GM18526 (cell line): ENCODE measurements around the gene HSBP1L1.

Experiments used
- POLR2A ChIP-seq: IDR thresholded peaks from 3 replicates; pipeline ENCODE4 v1.6.1; 2011; ENCODE audit not compliant: insufficient read length; ENCODE audit errors: extremely low read depth

Gene HSBP1L1

DNA sequence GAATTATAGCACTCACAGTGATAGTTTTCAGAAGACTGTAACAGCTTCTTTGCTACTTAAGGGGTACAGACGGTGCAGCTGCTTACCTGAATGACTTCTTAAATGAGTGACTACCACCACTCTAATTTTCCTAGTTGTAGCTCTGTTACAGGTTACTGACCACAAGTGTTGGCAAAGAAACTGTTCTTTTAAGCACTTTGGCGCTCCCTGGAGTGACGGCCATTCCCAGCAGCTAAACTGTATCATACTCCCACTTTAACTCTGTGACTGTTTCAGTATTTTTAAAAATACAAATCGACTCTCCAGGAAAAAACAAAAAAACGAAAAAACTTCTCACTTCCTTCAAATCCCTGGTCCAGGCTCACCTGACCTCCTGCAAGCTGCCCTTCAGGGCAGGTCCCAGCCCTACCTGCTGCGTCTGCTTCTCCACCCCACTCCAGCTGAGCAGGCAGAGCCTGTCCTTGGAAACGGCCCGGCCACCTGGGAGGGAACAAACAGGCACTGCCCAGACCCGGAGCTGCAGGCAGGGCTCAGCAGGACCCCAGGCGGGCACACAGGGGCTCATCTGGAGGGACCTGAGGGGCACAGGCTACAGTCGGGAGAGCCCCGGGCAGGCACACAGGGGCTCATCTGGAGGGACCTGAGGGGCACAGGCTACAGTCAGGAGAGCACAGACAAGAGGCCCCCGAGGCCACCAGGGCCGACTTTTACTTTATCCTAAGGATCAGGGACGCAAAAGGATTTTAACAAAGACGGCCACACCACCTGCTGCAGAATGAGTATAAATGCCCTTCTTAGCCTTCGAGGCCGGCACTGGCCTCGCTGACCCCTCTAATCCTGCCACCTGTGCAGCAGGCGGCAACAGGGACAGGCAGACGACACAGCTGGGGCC lies 37.5 kb upstream of the HSBP1L1 start:
- no peak for TF ChIP-seq POLR2A

DNA sequence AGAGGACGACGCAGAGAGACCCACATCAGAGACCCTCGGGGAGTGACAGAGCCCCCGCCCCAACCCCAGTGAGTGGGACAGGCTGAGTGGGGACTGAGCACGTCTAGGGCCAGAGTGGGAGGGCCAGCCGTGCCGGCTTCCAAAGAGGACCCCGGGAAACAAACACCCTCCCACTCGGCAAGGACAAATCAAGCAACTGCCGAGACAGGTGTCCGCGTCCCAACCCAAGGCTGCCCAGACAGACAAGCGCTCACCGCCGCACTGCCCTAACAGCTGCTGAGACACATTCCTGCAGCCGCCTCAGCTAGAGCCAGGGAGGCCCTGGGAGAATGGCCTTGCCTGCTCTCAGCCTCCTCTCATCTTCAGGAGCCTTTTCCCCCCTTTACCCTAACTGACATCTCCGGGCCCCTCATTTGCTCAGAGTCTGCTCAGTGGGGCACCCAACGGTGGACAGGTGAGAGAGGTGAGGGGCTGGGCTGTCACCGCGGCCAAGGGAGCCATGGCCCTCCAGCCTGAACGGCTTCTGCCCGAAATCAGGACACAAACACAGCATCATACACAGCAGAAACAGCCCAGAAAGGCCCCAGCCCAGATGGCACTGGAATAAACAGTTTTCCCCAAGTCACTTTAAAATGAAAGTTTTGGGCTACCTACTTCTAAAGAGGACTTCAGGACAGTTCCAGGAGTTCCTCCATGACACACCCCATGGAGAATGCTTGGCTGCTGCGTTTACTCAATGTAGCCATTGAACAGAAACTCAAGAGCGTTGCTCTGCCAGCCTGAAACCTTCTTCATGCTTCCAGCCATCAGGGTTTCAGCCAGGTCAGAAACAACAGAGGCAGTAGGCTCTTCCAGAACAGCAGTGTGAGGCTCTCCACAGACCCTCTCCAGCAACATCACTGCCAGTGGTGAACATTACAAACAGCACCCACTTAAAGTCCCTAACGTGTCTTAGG lies 36.6 kb upstream of the HSBP1L1 start:
- TF ChIP-seq POLR2A, result no peak

DNA sequence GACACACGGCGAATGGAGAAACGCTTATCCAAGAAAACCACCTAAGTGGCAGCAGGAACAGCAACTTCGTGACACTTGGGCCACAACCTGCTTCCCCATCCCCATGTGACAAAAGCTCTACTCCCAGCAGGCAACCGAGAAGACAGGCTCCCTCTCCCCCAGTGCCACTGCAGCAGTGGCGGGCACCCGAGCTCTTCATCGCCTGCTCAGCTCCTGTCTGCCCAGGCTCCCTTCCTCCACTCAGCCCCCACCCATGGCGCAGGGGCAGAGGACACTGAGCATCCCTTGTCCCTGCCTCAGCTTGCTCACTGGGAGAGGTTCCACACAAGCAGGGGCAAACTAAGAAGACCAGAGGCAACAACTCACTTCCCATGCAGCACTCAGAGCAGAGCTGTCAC lies 35.9 kb upstream of the HSBP1L1 start:
- TF ChIP-seq POLR2A, result no peak

DNA sequence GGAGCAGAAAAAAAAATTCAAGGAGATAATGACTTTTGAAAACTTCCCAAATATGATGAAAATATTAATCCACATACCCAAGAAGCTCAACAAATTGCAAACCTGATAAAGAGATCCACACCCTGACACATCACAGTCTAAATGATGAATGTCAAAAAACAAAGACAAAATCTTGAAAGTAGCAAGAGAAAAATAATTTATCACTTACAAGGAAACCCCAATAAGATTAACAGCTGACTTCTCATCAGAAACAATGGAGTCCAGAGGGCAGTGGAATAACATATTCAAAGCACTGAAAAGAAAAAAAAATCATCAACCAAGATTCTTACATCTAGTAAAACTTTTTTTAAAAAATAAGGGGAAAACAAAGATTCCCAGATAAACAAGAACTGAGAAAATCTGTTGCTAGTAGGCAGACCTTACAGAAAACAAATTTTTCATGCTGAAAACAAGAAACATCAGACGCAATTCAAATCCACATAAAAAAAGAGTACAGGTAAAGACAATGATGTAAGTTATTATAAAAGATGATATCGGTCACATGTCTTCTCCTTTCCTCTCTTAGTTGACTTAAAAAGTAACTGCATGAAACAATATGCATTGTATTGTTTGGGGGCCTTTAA lies 34.3 kb upstream of the HSBP1L1 start:
- TF ChIP-seq POLR2A, result no peak

DNA sequence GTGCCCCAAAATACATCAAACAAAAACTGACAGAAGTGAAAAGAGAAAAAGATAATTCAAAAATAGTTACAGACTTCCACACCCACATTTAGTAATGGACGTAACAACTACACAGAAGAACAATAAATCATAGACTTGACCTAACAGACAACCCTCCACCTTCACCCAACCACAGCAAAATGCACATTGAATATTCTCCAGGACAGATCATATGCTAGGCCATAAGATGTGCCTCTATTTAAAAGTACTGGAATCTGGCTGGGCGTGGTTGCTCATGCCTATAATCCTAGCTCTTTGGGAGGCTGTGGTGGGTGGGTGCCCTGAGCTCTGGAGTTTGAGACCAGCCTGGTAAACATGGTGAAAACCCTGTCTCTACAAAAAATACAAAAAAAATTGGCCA lies 33.0 kb upstream of the HSBP1L1 start:
- TF ChIP-seq POLR2A, result no peak

DNA sequence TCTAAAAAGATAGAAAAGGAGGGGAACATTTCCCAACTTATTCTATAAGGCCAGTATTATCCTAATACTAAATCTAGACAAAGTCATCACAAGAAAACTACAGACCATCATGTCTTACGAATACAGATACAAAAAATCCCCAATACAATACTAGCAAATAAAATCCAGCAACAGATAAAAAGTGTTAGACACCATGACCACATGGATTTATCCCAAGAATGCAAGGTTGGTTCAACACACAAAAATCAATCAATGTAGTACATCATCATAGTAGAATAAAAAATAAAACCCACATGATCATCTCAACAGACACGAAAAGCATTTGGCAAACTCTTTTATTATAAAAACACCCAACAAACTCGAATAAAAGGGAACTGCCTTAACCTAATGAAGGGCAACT lies 31.5 kb upstream of the HSBP1L1 start:
- no peak for TF ChIP-seq POLR2A

DNA sequence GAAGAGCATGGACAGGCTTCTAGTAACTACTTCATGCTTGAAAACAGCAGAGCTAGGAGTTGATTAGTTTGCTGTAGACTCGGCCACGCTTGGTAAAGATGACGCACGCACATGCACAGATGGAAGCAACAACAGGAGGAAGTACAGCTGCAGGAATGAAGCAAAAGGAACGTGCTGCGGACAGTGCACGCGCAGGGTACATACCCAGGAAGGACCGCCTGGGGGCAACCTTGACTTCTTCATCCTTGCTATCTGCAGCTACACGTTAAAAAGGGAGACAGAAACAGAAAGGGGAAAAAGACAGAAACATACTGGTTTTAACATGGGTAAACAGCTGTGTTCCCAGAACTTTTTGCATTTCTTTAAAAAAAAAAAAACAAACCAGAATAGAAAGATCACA lies 30.7 kb upstream of the HSBP1L1 start:
- TF ChIP-seq POLR2A, result no peak

DNA sequence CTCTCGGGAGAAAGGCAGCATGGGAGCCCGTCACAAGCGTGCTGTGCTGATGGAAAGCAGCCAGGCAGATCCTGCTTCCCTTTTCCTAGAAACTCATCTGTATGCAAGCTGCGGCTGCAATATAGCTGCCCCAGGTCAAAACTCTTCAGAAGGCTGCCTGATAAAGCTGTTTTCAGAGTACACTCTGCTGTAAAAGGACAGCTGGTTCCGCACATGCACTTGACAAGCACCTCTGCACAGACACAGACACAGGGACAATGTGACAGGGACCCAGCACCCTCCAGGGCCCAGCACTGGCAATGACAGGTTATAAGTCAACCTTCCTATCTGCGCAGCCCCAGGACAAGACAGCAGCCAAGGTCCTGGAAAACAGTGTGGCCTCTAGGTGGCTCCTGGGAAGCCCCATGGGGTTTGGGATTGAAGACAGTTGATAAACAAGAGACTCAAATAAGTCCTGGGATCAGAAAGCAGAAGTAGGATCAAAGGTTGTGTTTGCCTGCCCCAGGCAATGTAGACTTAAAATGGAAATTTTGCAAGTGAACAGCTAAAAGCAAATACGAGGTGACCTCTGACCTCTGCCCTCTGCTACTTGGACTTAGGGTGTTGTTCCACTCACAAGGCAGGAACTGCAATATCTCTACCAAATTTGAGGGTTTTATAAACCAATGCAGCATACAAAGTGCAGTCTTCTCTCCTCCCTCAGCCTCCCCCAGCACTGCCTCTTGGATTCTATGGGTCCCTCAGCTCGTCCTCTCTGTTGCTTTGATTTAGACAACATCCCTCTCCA lies 29.9 kb upstream of the HSBP1L1 start:
- no peak for TF ChIP-seq POLR2A

DNA sequence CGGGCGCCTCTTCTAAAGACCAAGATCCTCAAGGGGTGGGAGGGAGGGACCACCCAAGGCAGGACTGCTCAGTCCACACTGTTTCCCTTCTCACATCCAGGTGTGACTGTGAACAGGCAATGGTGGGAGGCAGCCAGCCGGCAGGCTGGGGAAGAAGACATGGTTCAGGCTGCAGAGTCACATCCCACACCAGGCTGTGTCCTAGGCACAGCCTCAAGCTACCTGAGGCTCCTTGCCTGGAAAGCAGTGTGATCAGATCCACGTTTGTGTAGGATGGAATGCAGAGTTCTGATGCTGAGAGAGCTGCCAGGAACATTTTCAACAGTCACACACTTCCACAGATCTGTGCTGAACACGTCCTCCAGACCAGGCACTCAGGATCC lies 29.4 kb upstream of the HSBP1L1 start:
- TF ChIP-seq POLR2A, result no peak

DNA sequence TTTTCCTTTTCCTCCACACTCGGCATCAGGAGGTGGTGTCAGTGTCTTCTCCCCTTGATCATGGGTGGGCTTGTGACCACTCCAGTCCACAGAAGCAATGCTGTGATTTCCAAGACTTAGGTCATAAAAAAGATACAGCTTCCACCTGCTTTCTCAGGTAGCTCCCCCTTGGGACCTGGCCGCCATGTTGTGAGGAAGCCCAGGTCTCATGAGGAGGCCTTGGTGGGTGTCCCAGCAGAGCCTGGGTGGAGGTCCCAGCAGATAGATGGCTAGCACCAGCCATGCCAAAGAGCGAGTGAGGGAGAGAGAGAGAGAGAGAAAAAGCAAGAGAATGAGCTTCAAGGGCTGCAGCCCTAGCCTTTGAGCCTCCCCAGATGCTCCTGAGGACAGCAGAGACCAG lies 28.9 kb upstream of the HSBP1L1 start:
- no peak for TF ChIP-seq POLR2A

DNA sequence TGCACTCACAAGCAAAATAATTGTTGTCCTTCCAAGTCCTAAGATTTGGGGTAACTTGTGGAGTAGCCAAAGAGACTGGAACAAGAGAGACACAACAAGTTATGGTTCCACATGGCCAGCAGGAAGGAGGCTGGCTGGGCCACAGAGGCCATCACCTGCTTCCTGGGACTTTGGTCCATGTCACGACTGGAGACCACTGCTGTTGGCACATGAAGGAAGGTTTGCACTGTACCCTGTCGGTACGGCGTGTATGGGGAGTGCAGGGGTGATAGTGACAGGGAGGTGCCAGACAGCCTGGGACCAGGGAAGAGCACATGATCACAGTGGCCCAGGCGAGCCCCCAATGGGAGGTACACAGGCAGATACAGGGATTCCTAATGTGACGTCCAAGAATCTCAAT lies 28.5 kb upstream of the HSBP1L1 start:
- TF ChIP-seq POLR2A, result no peak

DNA sequence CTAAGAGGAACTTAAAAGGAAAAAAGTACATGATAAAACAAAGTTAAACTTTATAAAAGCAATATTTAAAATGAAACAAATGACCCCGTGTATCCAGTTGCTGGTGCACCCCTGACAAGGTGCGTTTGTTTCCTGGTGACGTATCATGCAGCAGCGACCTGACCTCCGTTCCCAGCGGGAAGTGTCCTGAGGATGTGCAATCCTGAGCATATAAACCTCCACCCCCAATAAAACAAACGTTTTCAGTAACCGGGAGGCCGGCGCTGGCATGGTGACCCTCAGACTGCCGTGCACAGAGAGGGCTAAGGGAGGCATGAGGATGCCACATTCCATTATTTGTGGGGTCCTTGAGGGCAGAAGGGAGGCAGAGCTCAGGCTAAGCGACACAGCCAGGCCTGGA lies 27.8 kb upstream of the HSBP1L1 start:
- TF ChIP-seq POLR2A, result no peak

DNA sequence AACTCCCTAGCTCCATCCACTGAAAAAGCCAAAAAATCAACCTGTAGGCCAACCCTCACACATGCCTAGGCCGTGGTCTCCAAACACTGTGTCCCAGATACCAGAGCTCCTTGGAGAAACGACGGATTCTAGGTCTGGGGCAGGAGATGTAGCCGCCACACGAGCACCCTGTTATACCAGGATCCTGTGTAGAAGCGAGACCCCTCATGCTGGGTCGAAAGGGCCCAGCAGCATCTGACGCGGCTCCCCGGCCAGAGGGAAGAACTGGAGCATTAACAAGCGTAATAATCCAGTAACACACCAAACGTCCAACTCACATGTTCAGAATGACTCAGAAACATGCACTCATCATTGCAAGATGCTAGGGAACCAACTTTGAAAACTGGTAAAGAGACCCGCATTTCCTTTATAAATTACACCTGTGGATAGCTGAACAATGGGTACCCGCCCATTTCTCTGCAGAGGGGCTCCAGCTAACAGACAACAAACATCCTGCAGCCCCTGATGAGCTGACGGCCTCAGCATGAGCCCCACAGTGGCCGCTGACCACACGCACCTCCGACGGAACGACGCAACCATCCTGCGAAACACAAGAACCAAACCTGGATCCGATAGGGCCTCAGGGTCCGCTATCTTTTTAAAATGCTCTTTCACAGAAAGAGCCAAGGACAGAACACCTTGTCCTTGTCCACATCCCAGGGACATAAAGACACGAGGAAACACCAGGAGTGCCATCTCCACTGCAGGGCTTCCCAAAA lies 27.2 kb upstream of the HSBP1L1 start:
- TF ChIP-seq POLR2A, result no peak

DNA sequence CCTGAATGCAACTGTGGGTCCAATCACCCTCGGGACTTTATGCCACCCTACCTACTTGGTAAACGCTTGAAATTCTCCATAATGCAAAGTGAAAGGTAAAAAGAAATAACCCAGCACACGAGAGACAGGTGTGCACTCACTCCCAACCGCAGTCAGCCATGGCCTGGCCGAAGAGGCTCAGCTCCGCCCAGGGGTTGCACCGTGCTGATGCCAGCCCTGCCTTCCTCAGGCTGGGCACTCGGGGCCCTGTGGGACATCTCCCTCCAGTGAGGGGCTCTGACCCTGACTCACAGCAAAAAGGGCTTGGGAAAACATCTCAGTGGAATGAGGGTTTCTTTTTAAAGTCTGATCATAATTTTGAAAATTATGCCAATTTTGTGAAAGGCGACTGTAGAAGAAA lies 26.2 kb upstream of the HSBP1L1 start:
- no peak for TF ChIP-seq POLR2A
